Activated T-cell treated with anti-CD3 and anti-CD28 coated beads for 24 hours (primary cell): Measurements from ENCODE around the gene TRIM5.
"Not testable (repeated sequence)": the region's sequence is repeated elsewhere in the genome, so short reads cannot be mapped to it uniquely, and the experiment has no call there.

ENCODE experiments used
- DNase-seq: peaks from one replicate; pipeline ENCODE4 v3.0.0-alpha.2; 2020; ENCODE audit warnings: low read depth

Gene TRIM5

DNA sequence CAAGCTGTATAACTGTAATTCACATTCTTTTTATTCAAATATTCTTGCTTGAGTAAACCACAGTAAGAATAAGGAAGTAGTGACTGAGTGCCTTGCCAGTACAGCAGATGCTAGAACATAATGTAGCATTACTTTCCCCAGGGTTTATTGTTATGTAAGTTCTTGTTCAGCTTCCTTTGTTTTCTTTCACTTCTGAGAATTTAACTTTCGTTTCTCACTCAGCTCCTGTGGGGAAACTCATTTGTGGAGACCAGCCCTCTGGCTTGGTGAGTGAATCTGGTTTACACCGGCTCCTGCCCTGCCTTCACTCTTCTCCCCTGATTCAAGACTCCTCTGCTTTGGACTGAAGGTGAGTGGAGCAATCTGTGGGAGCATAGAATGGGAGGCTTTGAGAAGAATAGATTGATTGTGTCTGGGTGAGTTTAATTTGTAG is 4.7 kb upstream of the TRIM5 start, which contains the start of gene TRIM22:
Gene TRIM22, plus strand, starts transcription at position 240 of the 433 bp plus-strand sequence. CDS start 6,443 bp downstream, outside the sequence.
- peak; percentile 32 for DNase-seq

DNA sequence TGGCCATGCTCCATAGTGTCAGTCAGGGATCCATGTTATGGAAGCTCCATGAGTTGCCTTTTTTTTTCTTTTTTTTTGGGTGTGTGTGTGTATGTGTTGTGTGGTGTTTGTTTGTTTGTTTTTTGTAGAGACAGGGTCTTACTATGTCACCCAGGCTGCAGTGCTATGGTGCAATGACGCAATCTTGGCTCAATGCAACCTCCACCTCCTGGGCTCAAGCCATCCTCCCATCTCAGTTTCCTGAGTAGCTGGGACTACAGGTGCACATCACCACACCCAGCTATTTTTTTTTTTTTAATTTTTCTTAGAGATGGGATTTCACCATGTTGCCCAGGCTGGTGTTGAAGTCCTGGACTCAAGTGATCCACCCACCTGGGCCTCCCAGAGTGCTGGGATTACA is 3.6 kb upstream of the TRIM5 start:
- DNase-seq = no peak

DNA sequence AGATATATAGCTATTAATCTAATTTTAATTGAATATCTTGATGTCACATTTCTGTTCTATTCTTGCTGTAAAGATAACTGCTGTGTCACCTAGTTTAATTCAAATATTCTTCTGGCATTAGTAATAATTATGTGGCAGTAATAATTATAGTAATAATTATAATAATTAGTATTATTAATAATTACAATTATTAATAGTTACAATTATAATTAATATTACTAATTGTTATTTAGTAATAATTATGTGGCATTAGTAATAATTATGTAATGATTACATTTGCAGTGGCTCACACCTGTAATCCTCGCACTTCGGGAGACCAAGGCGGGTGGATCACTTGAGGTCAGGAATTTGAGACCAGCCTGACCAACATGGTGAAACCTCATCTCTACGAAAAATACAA is 1.6 kb upstream of the TRIM5 start:
- no peak for DNase-seq

DNA sequence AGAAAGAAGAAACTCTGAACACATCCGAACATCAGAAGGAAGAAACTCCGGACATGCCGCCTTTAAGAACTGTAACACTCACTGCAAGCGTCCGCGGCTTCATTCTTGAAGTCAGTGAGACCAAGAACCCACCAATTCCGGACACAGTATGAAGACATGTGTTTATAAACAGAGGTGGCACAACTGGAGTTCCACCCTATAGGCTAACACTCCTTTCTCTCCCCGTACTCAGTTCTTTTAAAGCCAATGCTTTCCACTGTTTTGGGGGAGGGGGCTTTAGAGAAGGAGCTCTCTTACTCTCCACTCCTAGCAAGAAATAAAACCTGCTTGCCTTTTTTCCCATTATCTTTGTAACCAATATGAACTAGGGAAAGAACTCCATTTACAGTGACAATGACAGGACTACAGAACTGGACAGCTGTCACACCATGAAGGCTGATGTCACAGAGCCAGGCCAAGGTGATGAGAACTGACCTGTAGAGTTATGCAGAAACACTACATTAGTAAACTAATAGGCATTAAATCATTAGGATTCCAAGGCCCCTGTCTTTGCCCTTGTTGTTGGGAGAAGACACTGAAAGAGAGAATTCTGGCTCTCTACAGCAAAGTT is 733 bp downstream of the TRIM5 start:
- DNase-seq = no peak

DNA sequence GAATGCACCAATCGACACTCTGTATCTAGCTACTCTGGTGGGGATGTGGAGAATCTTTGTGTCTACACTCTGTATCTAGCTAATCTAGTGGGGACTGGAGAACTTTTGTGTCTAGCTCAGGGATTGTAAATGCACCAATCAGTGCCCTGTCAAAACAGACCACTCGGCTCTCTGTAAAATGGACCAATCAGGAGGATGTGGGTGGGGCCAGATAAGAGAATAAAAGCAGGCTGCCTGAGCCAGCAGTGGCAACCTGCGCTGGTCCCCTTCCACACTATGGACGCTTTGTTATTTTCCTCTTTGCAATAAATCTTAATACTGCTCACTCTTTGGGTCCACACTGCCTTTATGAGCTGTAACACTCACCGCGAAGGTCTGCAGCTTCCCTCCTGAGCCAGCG is 1.3 kb downstream of the TRIM5 start:
- not testable (repeated sequence) for DNase-seq

DNA sequence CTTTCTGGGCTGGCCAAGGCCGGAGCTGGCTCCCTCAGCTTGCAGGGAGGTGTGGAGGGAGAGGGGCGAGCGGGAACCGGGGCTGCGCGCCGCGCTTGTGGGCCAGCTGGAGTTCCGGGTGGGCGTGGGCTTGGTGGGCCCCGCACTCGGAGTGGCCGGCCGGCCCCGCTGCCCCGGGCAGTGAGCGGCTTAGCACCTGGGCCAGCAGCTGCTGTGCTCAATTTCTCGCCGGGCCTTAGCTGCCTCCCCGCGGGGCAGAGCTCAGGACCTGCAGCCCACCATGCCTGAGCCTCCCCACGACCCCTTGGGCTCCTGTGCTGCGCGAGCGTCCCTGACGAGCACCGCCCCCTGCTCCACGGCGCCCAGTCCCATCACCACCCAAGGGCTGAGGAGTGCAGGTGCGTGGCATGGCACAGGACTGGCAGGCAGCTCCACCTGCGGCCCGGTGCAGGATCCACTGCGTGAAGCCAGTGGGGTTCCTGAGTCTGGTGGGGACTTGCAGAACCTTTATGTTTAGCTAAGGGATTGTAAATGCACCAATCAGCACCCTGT is 1.9 kb downstream of the TRIM5 start:
- DNase-seq = not testable (repeated sequence)

DNA sequence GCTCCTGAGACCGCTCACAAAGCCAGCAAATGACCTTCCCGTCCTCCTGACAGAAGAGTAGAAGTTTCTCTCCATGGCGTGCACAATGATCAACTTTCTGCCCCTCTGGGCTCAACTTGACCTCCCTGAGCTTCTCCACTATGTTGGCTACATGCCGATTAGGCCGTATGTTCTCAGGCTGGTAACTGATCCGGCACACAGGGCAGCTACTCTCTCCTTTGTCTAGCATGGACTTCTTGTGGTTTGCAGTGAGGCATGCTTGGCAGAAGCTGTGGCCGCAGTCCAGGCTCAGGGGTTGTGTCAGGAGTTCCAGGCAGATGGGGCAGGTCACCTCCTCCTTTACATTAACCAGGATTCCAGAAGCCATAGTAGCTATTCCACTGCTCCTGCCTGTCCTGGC is 5.1 kb downstream of the TRIM5 start:
- DNase-seq = no peak

DNA sequence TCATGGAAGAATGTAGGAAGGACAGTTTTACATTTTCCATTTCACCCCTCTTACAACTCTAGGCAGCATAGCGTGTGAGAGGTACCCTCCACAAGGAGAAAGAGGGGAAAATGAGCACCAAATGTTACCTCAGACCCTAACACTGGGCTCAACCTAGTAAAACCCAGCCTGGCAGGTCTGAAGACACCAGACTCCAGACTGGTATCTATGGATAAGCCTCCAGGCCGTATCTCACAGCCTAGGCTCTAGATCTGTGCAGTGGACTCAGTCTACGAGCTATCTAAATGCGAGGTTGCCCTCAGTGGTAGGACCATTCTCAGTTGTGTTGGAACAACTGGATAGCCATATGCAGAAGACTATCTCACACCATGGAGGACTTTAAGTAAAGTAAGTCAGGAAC is 10.5 kb downstream of the TRIM5 start:
- DNase-seq = no peak

DNA sequence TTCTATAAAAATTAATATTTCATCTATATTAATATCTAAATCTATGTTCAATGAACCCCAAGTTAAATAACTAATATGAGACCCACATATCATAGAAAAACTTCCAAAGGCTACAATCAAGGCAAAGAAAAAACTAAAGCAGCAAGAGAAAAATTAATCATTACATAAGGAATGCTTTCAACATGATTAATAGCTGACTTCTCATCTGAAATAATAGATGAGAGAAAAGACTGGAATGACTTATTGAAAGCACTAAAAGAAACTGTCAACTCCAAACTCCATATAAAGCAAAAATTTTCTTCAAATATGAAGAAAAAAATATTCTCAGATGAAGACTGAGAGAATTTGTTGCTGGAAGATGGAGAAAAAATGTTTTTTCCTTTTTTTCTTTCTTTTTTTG is 13.0 kb downstream of the TRIM5 start:
- DNase-seq = no peak

DNA sequence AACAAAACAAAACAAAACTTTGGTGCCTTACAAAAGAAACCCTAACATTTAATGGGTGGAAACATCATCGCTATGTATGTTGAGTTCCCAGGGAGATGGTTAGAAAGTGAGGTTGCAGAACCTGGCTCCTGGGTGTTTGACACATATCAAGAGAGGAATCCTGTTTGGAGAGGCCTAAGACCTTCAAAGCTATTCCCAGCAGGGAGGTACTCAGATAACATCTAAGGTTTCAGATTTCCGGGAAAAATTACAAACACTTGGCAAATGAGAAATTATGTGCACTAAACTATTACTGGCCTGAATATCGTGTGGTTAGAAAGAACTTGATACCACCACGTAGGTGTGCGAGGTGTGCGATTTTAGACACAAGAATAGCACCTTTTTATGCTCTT is 18.5 kb downstream of the TRIM5 start:
- no peak for DNase-seq

DNA sequence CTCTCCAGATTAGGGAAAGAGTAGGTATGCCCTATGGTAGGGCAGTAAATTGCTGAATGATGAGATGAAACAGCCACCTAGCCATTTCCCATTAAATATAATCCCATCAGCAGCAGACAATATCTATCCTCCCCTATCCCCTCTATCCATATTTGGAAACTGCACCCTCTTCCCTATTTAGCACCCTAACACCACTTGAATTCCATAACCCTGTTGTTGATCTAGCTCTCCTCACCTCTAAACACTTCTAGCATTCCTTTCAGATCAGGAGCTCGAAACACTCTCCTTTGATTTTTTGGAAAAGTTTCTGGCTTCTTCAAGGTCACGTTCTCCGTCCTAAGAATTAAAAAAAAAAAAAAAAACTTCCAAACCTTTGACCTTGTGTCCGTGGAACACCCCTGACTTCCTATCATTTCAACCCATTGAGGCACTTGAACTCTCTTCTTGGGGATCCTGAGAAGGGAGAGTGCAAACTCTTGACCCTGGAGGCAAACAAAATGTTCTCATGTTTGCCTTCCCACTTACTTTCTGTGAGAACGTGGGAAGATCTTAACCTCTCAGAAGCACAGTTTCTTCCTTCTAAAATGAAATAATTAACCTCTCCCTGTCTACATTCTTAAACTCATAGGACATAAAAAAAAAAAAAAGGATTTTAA is 19.0 kb downstream of the TRIM5 start:
- no peak for DNase-seq

DNA sequence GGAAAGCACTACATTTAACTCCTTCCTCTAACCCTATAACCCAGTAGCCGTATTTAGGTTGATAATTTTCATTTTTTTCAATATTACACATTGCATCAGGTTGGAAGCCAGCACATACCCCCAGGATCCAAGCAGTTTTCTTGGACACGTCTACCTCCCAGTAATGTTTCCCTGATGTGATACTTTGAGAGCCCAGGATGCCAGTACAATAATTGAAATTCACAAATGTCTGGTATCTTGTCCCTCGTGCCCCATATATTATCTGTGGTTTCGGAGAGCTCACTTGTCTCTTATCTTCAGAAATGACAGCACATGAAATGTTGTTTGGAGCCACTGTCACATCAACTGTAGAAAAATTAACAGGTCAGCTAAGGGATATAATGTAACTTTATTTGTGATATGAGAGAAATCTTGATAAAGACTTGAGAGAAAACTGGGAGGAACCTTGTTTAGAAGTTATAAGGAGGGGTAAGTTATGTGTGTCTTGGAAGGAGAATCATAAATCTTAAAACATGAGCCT is 19.8 kb downstream of the TRIM5 start:
- no peak for DNase-seq

DNA sequence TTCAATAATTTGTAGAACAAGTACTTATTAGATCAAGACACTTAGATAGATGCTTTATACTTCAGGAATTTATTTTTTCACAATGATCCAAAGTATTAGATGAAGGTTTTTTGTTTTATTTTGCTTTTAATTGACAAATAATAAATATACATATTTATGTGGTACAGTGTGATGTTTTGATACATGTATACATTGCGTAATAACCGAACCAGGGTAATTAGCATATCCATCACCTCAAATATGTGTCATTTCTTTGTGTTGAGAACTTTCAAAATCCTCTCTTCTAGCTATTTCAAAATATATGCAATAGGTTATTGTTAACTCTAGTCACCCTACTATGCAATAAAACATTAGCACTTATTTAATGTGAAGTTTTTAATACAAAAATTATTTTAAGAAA is 21.4 kb downstream of the TRIM5 start:
- no peak for DNase-seq

DNA sequence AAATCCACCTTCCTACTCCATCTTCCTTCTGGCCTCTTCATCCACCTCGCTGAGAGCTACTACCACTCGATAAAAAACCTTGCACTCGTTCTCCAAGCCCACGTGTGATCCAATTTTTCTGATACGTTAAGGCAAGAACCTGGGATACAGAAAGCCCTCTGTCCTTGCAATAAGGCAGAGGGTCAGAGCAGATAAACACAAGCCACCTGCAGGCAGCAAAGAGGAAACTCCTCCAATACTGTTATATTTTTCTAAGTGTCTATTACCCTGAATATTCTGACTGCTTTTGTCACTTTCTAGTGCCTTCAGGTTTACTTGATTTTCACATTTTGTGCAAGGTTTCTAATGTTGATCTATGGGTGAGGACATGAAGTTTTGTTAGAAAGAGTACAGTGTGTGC is 26.6 kb downstream of the TRIM5 start:
- no peak for DNase-seq

DNA sequence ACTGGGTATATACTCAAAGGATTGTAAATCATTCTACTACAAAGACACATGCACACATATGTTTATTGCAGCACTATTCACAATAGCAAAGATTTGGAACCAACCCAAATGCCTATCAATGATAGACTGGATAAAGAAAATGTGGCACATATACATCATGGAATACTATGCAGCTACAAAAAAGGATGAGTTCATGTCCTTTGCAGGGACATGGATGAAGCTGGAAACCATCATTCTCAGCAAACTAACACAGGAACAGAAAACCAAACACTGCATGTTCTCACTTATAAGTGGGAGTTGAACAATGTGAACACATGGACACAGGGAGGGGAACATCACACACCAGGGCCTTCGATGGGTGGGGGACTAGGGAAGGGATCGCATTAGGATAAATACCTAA is 27.9 kb downstream of the TRIM5 start:
- DNase-seq = not testable (repeated sequence)

DNA sequence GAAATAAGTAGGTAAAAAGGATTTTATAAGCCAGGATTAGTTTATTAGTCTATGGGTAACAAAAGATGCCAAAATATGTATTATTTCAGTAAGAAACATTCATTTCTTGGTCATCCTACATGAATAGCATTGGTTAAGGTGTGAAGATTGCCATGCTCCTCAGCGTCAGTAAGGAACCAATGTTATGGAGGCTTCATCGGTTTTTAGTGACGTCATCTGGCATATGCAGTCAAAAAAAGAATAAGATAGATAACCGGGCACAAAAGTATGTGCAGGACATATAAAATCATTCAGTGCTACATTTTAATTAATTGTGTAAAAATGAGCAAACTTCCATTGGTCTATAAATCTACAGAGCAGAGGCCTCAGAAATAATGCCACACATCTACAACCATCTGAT is 29.4 kb downstream of the TRIM5 start:
- DNase-seq = no peak

DNA sequence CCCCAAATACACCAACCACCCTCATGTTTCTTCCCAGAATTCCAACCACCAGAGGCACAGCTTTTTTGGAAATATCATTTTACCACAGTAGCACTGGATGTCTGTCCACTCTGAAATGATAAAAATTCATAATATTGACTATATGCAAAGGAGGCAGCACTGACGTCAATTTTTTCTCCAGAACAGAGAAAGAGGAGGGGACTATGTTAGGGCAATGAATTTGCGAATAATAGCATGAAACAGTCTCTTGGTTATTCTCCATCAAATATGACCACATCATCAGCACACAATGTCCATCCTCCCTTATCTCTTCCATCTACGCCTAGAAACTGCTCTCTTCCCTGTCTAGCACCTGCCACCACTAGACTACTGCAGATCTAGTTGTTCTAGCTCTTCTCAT is 38.7 kb downstream of the TRIM5 start:
- no peak for DNase-seq

DNA sequence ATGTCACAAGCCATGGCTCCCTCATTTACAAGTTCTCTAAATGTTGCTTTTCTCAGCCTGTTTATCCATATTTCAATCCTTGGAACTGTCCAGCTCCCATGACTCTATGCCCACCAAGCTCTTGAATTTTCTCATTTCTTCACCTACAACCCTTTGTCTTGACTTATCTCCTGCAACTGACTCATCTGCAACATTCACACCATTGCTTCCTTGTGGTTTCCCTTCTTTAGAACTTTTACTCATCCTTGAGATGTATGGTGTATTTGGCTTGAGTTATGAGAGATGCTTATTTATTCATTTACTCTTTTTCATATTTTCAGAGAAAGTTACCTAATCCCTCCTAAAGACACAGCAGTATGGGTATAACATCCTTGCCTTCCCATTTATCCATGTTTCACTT is 41.3 kb downstream of the TRIM5 start:
- DNase-seq = no peak

DNA sequence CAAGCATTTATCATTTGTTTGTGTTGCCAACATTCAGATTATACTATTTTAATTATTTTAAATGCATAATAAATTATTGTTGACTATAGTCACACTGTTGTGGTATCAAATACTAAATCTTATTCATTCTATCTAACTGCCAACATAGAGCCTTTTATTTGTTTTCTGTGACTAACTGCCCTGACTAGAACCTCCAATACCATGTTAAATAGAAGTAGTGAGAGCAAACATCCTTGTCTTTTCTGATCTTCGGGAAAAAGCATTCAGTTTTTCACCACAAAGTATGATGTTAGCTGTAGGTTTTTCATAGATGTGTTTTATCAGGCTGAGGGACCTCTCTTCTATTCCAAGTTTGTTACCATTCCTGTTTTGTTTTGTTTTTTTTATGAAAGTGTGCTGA is 44.9 kb downstream of the TRIM5 start:
- DNase-seq = no peak

DNA sequence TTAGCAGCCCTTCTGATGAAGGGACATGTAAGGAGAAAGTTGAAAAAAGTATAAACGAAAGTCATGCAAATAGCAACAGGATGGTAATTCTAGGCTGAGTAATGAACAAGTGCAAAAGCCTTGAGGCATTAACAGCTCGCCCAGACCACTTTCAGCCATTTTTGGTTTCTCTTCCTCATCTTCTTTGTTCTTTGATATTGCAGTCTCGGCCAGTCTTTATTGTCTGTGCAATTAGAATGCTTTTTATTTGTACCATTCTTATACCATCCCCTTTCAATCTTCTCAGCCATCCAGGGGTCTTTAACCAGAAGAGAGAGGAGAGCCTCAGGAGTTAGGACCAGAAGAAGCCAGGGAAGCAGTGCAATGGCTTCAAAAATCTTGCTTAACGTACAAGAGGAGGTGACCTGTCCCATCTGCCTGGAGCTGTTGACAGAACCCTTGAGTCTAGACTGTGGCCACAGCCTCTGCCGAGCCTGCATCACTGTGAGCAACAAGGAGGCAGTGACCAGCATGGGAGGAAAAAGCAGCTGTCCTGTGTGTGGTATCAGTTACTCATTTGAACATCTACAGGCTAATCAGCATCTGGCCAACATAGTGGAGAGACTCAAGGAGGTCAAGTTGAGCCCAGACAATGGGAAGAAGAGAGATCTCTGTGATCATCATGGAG is 52.8 kb downstream of the TRIM5 start:
- no peak for DNase-seq

DNA sequence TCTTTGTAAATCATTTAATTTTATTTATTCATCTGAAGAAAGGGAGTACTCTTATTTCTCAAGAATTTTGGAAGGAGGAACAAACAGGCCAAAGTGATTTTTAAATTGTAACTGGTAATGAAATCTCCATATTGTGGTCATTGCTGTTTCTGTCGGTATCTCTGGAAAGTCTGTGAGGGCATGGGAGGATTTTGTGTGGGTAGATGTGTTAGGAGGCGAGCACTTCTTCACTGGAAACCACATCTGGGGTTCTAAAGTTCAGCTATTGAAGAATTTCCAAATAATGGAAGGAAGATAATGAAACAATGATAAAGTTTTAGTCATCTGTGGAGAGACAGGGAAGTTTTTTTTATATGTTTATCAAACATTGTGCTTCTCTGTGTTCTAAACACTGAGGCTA is 53.5 kb downstream of the TRIM5 start:
- no peak for DNase-seq

DNA sequence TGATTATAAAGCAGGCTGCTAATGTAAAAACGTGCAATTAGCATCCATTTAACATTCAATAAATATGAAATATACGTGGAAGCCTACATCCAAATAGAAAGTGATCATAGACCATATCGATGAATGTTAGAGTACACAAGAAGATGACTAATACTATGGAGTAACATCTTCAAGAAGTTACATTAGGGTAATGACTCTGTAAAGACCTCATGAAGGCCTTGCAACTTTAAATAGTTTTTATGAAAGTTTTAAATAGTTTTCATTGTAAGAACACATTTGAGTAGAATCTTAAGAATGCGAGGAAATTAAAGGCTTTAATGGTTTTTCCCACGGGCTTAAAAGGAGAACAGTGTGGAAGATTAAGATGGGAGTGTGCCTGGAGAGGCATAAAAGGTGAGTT is 58.7 kb downstream of the TRIM5 start:
- no peak for DNase-seq

DNA sequence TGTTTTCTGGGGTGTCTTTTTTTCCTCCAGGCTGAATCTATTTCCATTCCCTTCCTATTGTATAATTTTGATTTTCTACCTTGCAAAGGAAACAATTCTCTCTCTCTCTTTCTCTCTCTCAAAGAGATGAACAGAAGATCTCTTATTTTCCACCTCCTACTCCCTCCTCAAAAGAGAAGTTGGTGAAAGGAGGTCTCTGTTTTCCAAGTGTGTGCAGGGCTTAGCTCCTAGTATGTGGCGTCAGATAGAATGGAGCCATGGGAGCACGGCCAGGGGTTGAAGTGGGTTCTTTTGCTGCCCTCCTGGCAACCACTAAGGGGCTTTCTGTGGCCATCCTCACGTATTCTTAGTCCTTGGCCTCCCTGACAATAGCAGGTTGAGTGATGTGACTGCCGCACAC is 59.6 kb downstream of the TRIM5 start:
- no peak for DNase-seq
